ENCODE measurements around the gene MAPKAP1.

GRCh38 chr9:125756518-125756917 is 49.5 kb upstream of the MAPKAP1 start:
- TF ChIP-seq, protein P1, sequence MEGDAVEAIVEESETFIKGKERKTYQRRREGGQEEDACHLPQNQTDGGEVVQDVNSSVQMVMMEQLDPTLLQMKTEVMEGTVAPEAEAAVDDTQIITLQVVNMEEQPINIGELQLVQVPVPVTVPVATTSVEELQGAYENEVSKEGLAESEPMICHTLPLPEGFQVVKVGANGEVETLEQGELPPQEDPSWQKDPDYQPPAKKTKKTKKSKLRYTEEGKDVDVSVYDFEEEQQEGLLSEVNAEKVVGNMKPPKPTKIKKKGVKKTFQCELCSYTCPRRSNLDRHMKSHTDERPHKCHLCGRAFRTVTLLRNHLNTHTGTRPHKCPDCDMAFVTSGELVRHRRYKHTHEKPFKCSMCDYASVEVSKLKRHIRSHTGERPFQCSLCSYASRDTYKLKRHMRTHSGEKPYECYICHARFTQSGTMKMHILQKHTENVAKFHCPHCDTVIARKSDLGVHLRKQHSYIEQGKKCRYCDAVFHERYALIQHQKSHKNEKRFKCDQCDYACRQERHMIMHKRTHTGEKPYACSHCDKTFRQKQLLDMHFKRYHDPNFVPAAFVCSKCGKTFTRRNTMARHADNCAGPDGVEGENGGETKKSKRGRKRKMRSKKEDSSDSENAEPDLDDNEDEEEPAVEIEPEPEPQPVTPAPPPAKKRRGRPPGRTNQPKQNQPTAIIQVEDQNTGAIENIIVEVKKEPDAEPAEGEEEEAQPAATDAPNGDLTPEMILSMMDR (IDR thresholded peaks at IDR 0.05; ENCODE audit: poor library complexity, severe bottlenecking): no peak
- TF ChIP-seq POLR2AphosphoS5 (IDR thresholded peaks at IDR 0.05): peak; percentile 17
- TF ChIP-seq RAD21 (conservative IDR thresholded peaks at IDR 0.05): no peak
- TF ChIP-seq EZH2 (IDR thresholded peaks at IDR 0.05; ENCODE audit: borderline replicate concordance, insufficient read depth, low read length, poor library complexity, severe bottlenecking): no peak
- no peak for TF ChIP-seq TAF1 (IDR thresholded peaks at IDR 0.05; ENCODE audit: low read depth)
- TF ChIP-seq, protein P2, sequence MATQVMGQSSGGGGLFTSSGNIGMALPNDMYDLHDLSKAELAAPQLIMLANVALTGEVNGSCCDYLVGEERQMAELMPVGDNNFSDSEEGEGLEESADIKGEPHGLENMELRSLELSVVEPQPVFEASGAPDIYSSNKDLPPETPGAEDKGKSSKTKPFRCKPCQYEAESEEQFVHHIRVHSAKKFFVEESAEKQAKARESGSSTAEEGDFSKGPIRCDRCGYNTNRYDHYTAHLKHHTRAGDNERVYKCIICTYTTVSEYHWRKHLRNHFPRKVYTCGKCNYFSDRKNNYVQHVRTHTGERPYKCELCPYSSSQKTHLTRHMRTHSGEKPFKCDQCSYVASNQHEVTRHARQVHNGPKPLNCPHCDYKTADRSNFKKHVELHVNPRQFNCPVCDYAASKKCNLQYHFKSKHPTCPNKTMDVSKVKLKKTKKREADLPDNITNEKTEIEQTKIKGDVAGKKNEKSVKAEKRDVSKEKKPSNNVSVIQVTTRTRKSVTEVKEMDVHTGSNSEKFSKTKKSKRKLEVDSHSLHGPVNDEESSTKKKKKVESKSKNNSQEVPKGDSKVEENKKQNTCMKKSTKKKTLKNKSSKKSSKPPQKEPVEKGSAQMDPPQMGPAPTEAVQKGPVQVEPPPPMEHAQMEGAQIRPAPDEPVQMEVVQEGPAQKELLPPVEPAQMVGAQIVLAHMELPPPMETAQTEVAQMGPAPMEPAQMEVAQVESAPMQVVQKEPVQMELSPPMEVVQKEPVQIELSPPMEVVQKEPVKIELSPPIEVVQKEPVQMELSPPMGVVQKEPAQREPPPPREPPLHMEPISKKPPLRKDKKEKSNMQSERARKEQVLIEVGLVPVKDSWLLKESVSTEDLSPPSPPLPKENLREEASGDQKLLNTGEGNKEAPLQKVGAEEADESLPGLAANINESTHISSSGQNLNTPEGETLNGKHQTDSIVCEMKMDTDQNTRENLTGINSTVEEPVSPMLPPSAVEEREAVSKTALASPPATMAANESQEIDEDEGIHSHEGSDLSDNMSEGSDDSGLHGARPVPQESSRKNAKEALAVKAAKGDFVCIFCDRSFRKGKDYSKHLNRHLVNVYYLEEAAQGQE (IDR thresholded peaks at IDR 0.05; ENCODE audit: borderline replicate concordance): no peak
- no peak for TF ChIP-seq MXI1 (conservative IDR thresholded peaks at IDR 0.05; ENCODE audit: poor library complexity, severe bottlenecking)
- TF ChIP-seq EP300 (conservative IDR thresholded peaks at IDR 0.05; ENCODE audit: poor library complexity, severe bottlenecking): no peak
